Measurements from ENCODE around the gene SLC26A6.

- TF ChIP-seq EZH2 (IDR thresholded peaks at IDR 0.05; ENCODE audit: borderline replicate concordance, low read length) = no peak
- no peak for TF ChIP-seq CTCF (IDR thresholded peaks at IDR 0.05; ENCODE audit: low read length)
These were observed 9.9 kb upstream of the SLC26A6 start for GRCh38 chr3:48644898-48645760.

Measured in OCI-LY1 (cell line).